HCT116 (cell line): Measurements from ENCODE around the gene COX5B. TPM values are rescaled to one million over a fixed set of nuclear protein-coding genes. Genes with fewer than 3 reads are reported as not detected.

Source experiments
- ATAC-seq: fragments of 200-7000 bp; cut with Tn5 transposase; 2 replicates; pipeline ENCODE4 v1.9.1; 2020; ENCODE audit warnings: mild to moderate bottlenecking, moderate library complexity
- BruUV-seq: library from RNA; stranded (reverse); fragments of 400-500 nt; replicated peaks from 2 replicates; lab custom pipeline; 2021; lab: Mats Ljungman, UMichigan
- CTCF ChIA-PET: fragments of 300-600 bp; sonication (Branson Sonifier 250); formaldehyde crosslinking; loops from one replicate; lab custom pipeline; 2021; ENCODE audit warnings: antibody characterized with exemption; lab: Charles Lee
- POLR2A ChIA-PET: fragments of 300-600, 350-600 bp; sonication (Branson Sonifier 250); formaldehyde crosslinking; loops from one replicate; lab custom pipeline; 2021; ENCODE audit warnings: antibody characterized with exemption; lab: Charles Lee
- RAD21 ChIA-PET, 2 experiments: fragments of 300-600 bp; sonication (Branson Sonifier 250); formaldehyde crosslinking; loops; one replicate each; lab custom pipeline; 2023; ENCODE audit warnings: low total read pairs in 2 of 2; ENCODE audit not compliant: uncharacterized antibody in 2 of 2, unreplicated experiment in 2 of 2, low non-redundant PET in 1 of 2; lab: Charles Lee
- DNase-seq: peaks from one replicate; pipeline ENCODE4 v3.0.0-alpha.2; 2010; ENCODE audit warnings: low read depth, low spot score
- H2AFZ ChIP-seq: fragments of 200-600 bp; shearing (Covaris generic), sonication (generic); 2 replicates; pipeline ENCODE4 v1.6.1; 2017; ENCODE audit warnings: low read depth, mixed run types, mixed read lengths, antibody characterized with exemption, low read length; ENCODE audit not compliant: poor library complexity, severe bottlenecking
- H3K27ac ChIP-seq: 2 replicates; pipeline ENCODE4 v1.5.1; 2012; ENCODE audit warnings: low read depth, low read length
- H3K27me3 ChIP-seq: fragments of 200-600 bp; sonication (generic); 2 replicates; pipeline ENCODE4 v1.6.1; 2016; ENCODE audit warnings: mixed run types, low read length, mixed read lengths; ENCODE audit not compliant: insufficient read depth
- H3K36me3 ChIP-seq, 2 experiments: fragments of 200-500 bp in 1 of 2; fragments of 200-600 bp in 1 of 2; sonication (Bioruptor generic) in 1 of 2; sonication (generic) in 1 of 2; 2 replicates each; pipeline versions ENCODE4 v1.5.1 to v1.6.1; 2014 to 2016; ENCODE audit warnings: low read length in 2 of 2, inconsistent platforms in 1 of 2, mixed read lengths in 1 of 2, mixed run types in 1 of 2; ENCODE audit not compliant: insufficient read depth in 2 of 2, control insufficient read depth in 1 of 2
- H3K4me1 ChIP-seq, 2 experiments: fragments of 200-600 bp in 1 of 2; sonication (generic) in 1 of 2; 2 replicates each; pipeline versions ENCODE4 v1.5.1 to v1.6.1; 2012 to 2017; ENCODE audit warnings: low read length in 2 of 2, inconsistent platforms in 1 of 2, mild to moderate bottlenecking in 1 of 2, mixed read lengths in 1 of 2, mixed run types in 1 of 2, moderate library complexity in 1 of 2; ENCODE audit not compliant: insufficient read depth in 2 of 2, control insufficient read depth in 1 of 2
- H3K4me2 ChIP-seq: fragments of 200-600 bp; sonication (generic); 2 replicates; pipeline ENCODE4 v1.6.1; 2017; ENCODE audit warnings: mixed run types, low read length, mixed read lengths
- H3K4me3 ChIP-seq, 2 experiments: fragments of 200-600 bp in 1 of 2; sonication (generic) in 1 of 2; replicated peaks in 1 of 2; 2 replicates each; pipeline ENCODE4 v1.5.1; 2011 to 2016; ENCODE audit warnings: low read length in 2 of 2, control low read depth in 1 of 2, low read depth in 1 of 2, mild to moderate bottlenecking in 1 of 2, mixed read lengths in 1 of 2, mixed run types in 1 of 2
- H3K79me2 ChIP-seq: fragments of 200-600 bp; sonication (generic); 2 replicates; pipeline ENCODE4 v1.6.1; 2017; ENCODE audit warnings: mild to moderate bottlenecking, mixed run types, low read length, moderate library complexity, mixed read lengths; ENCODE audit not compliant: insufficient read depth
- H3K9ac ChIP-seq: fragments of 200-600 bp; sonication (generic); 2 replicates; pipeline ENCODE4 v1.6.1; 2016; ENCODE audit warnings: low read length, mixed read lengths
- H3K9me2 ChIP-seq: fragments of 200-600 bp; sonication (generic), shearing (Covaris generic); 2 replicates; pipeline ENCODE4 v1.6.1; 2017; ENCODE audit warnings: mixed run types, mild to moderate bottlenecking, moderate library complexity; ENCODE audit not compliant: insufficient read depth
- H3K9me3 ChIP-seq, 2 experiments: fragments of 200-500 bp in 1 of 2; fragments of 200-600 bp in 1 of 2; sonication (Bioruptor generic) in 1 of 2; sonication (generic) in 1 of 2; 2 replicates each; pipeline ENCODE4 v1.6.1; 2014 to 2017; ENCODE audit warnings: low read length in 2 of 2, mixed read lengths in 2 of 2, inconsistent platforms in 1 of 2, low read depth in 1 of 2, mild to moderate bottlenecking in 1 of 2, mixed run types in 1 of 2, moderate library complexity in 1 of 2; ENCODE audit not compliant: control insufficient read depth in 1 of 2, insufficient read depth in 1 of 2
- H4K20me1 ChIP-seq: fragments of 200-600 bp; sonication (generic), shearing (Covaris generic); 2 replicates; pipeline ENCODE4 v1.6.1; 2017; ENCODE audit warnings: mixed run types, mild to moderate bottlenecking, moderate library complexity; ENCODE audit not compliant: insufficient read depth
- EGR1 ChIP-seq: IDR thresholded peaks from 2 replicates; pipeline ENCODE4 v1.6.1; 2012; ENCODE audit warnings: low read depth
- ELF1 ChIP-seq: IDR thresholded peaks from 2 replicates; pipeline ENCODE4 v1.6.1; 2012; ENCODE audit warnings: low read depth, borderline replicate concordance
- EZH2phosphoT487 ChIP-seq: fragments of 200-600 bp; IDR thresholded peaks from 2 replicates; pipeline ENCODE4 v1.6.1; 2018; ENCODE audit warnings: antibody characterized with exemption, borderline replicate concordance
- FOSL1 ChIP-seq: IDR thresholded peaks from 2 replicates; pipeline ENCODE4 v1.6.1; 2012; ENCODE audit warnings: low read depth
- JUND ChIP-seq: IDR thresholded peaks from 2 replicates; pipeline ENCODE4 v1.6.1; 2012
- POLR2AphosphoS5 ChIP-seq: IDR thresholded peaks from 2 replicates; pipeline ENCODE4 v1.6.1; 2011; ENCODE audit warnings: mild to moderate bottlenecking, low read depth, low read length, moderate library complexity
- RAD21 ChIP-seq: IDR thresholded peaks from 2 replicates; pipeline ENCODE4 v1.6.1; 2012; ENCODE audit warnings: low read depth, mild to moderate bottlenecking
- SP1 ChIP-seq: IDR thresholded peaks from 2 replicates; pipeline ENCODE4 v1.6.1; 2012; ENCODE audit warnings: low read depth
- SRF ChIP-seq: IDR thresholded peaks from 2 replicates; pipeline ENCODE4 v1.6.1; 2012; ENCODE audit warnings: low read depth
- TCF7L2 ChIP-seq: IDR thresholded peaks from 2 replicates; pipeline ENCODE4 v1.7.0; 2011; ENCODE audit warnings: borderline replicate concordance, inconsistent platforms; ENCODE audit not compliant: insufficient read depth, insufficient read length; ENCODE audit errors: extremely low read depth
- ZFX ChIP-seq: fragments of 450-650 bp; IDR thresholded peaks from 2 replicates; pipeline ENCODE4 v1.6.1; 2017
- ZNF274 ChIP-seq: fragments of 200-500 bp; sonication (Bioruptor generic); IDR thresholded peaks from 2 replicates; pipeline ENCODE4 v1.6.1; 2014; ENCODE audit warnings: mild to moderate bottlenecking, low read depth, low read length, inconsistent platforms
- intact Hi-C: fragments of 100-400 bp; cut with micrococcal nuclease; formaldehyde crosslinking; loops from 2 replicates; pipeline ENCODE4 v1.10.0; 2022
- total RNA-seq: library from RNA; stranded (reverse); gene quantifications from one replicate; pipeline ENCODE4 v1.2.1, GENCODE V29; 2021; ENCODE audit not compliant: unreplicated experiment
- TF ChIP-seq, protein P1 (sequence below), 3 experiments: fragments of 200-600 bp in 1 of 3; sonication (generic) in 1 of 3; IDR thresholded peaks in 2 of 3; conservative IDR thresholded peaks in 1 of 3; 2 replicates each; pipeline ENCODE4 v1.5.1; 2012 to 2017; ENCODE audit warnings: low read depth in 2 of 3, low read length in 2 of 3, antibody characterized with exemption in 1 of 3, borderline replicate concordance in 1 of 3, control low read depth in 1 of 3, mild to moderate bottlenecking in 1 of 3, mixed read lengths in 1 of 3, mixed run types in 1 of 3, moderate library complexity in 1 of 3; ENCODE audit not compliant: insufficient read depth in 1 of 3
- TF ChIP-seq, protein P2 (sequence below): IDR thresholded peaks from 2 replicates; pipeline ENCODE4 v1.6.1; 2012

COX5B gene
- total RNA-seq, 1 experiment from 2014 or later, result 283 TPM

DNA sequence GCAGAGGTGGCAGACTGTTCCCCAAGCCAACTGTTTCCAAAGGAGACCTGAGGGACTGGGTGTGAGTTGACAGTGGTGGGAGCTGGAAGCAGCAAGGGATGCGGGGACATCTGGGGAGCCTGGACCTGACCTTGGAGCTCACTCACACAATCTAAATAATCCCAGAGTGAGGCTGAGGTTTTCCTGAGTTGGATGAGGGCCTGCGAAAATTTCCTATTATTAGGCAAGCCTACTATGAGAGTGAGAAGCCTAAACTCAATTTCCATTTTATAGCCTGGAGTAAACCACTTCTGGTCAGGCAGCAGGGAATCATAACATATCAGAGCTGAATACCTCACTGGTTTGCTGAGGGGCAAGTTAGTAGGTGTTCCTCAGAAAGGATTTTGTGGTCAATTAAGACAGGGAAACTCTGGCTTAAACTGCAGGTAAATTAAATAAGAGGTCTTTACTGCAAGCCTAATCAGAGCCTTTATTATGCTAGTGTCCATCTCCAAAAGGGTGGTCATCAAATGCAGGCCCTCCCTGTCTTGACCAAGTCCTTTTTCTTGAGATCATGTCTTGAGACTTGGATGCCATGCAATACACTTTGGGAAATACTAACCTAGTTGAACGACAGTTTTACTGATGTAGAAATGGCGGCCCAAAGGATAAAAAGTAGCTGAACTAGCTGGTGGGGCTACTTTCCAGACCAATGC lies 1.7 kb upstream of the COX5B start:
- ChIA-PET CTCF (interaction anchor here (1.2 kb wide), 1 partner anchor 54 kb away, joined by 3 read pairs; no protein-coding TSS in a partner anchor), RAD21 (no interaction called here), POLR2A (no interaction called here)
- no peak for ATAC-seq
- H3K4me1 ChIP-seq, result peaks cover 8 to 17% of the 10 kb centered on the region in 2 experiments
- no peaks in the 10 kb centered on the region for H3K9me3 ChIP-seq
- no peak overlapping the region for H2AFZ ChIP-seq
- H3K27me3 ChIP-seq, result no peaks in the 10 kb centered on the region
- intact Hi-C loops, result no loop called here
- H3K9me2 ChIP-seq, result no peaks in the 10 kb centered on the region
- no peak overlapping the region for H3K9ac ChIP-seq
- no peak for TF ChIP-seq JUND
- TF ChIP-seq SP1, result no peak
- no peak for TF ChIP-seq TCF7L2
- TF ChIP-seq, protein P1, sequence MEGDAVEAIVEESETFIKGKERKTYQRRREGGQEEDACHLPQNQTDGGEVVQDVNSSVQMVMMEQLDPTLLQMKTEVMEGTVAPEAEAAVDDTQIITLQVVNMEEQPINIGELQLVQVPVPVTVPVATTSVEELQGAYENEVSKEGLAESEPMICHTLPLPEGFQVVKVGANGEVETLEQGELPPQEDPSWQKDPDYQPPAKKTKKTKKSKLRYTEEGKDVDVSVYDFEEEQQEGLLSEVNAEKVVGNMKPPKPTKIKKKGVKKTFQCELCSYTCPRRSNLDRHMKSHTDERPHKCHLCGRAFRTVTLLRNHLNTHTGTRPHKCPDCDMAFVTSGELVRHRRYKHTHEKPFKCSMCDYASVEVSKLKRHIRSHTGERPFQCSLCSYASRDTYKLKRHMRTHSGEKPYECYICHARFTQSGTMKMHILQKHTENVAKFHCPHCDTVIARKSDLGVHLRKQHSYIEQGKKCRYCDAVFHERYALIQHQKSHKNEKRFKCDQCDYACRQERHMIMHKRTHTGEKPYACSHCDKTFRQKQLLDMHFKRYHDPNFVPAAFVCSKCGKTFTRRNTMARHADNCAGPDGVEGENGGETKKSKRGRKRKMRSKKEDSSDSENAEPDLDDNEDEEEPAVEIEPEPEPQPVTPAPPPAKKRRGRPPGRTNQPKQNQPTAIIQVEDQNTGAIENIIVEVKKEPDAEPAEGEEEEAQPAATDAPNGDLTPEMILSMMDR (IDR thresholded peaks at IDR 0.05 in 2 of 3, conservative IDR thresholded peaks at IDR 0.05 in 1 of 3; ENCODE audit: borderline replicate concordance in 1 of 3, insufficient read depth in 1 of 3, low read depth in 2 of 3, low read length in 2 of 3), result no peak
- TF ChIP-seq FOSL1, result no peak
- no peak for TF ChIP-seq ELF1
- TF ChIP-seq, protein P2, sequence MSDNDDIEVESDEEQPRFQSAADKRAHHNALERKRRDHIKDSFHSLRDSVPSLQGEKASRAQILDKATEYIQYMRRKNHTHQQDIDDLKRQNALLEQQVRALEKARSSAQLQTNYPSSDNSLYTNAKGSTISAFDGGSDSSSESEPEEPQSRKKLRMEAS, result no peak
- TF ChIP-seq RAD21, result no peak
- no peak for TF ChIP-seq SRF
- TF ChIP-seq ZFX, result no peak
- no peak for TF ChIP-seq EZH2phosphoT487
- no peak for TF ChIP-seq ZNF274
- no peak for TF ChIP-seq EGR1
- no peak for TF ChIP-seq POLR2AphosphoS5
- H3K79me2 ChIP-seq, result peaks cover 20% of the 10 kb centered on the region
- DNase-seq, result no peak
- BruUV-seq, result no TSS peak
- H3K36me3 ChIP-seq, result peaks cover 20 to 21% of the 10 kb centered on the region in 2 experiments; a peak in 3 of 4 replicates
- H4K20me1 ChIP-seq, result no peaks in the 10 kb centered on the region
- H3K4me3 ChIP-seq, result no peak overlapping the region
- no peak overlapping the region for H3K27ac ChIP-seq
- no peak overlapping the region for H3K4me2 ChIP-seq
